Right cardiac atrium (tissue), 5 donors: ENCODE data around the gene MRPS31. TPM values are rescaled to one million over a fixed set of nuclear protein-coding genes. Genes with fewer than 3 reads are reported as not detected.

ENCODE experiments used
- ATAC-seq, 2 donors: fragments of 200-7000 bp; cut with Tn5 transposase; one replicate each; pipeline versions ENCODE4 v1.8.0 to v1.9.1; 2020; ENCODE audit warnings: moderate library complexity in 2 of 2, mild to moderate bottlenecking in 1 of 2
- DNase-seq, 3 donors: peaks; one replicate each; pipeline ENCODE4 v3.0.0-alpha.2; 2020
- H3K27ac ChIP-seq: one replicate; pipeline ENCODE4 v1.5.1; 2013; ENCODE audit warnings: mild to moderate bottlenecking, low read length, control low read depth, moderate library complexity
- H3K27me3 ChIP-seq: one replicate; pipeline ENCODE4 v1.6.1; 2013; ENCODE audit not compliant: control insufficient read depth, insufficient read depth
- H3K4me1 ChIP-seq: one replicate; pipeline ENCODE4 v1.6.1; 2013; ENCODE audit warnings: low read length; ENCODE audit not compliant: control insufficient read depth, insufficient read depth
- H3K4me3 ChIP-seq: one replicate; pipeline ENCODE4 v1.5.1; 2013; ENCODE audit warnings: low read length, control low read depth
- H3K9me3 ChIP-seq: one replicate; pipeline ENCODE4 v1.6.1; 2013; ENCODE audit warnings: low read length; ENCODE audit not compliant: control insufficient read depth
- WGBS: extraction: QIAGEN DNeasy Blood & Tissue Kit; methylation state at CpG from one replicate; pipeline ENCODE4 v1.1.7; 2013; 5-methylcytosine and 5-hydroxymethylcytosine counted together
- intact Hi-C, 4 donors: fragments of 100-400 bp; cut with DNase I; formaldehyde crosslinking; loops; one replicate each; pipeline versions ENCODE4 v1.11.0 to v1.14.0; 2022 to 2023
- polyA plus RNA-seq: library from polyadenylated mRNA; stranded (reverse); fragments of 200-250 nt; gene quantifications from one replicate; pipeline ENCODE4 v1.2.3, GENCODE V29; 2013
- total RNA-seq, 4 donors: library from RNA; stranded (reverse); fragmentation: NEBNext Ultra II Directional; extraction: Animal tissue kit (Norgen Biotek cat#: 25700); gene quantifications; one replicate each; pipeline ENCODE4 v1.2.1, GENCODE V29; 2021
- donor health status: healthy with polysubstance abuse.
- donor health status: DM: no; HTN: yes; CAD: no.
- donor health status: DM: no; HTN: no; CAD: no.
- donor health status: DM: no; HTN: yes; CAD: no; lungs with severe emphysema.
- donor health status: DM: yes; HTN: yes; CAD: no.

The MRPS31 gene
- total and polyA plus RNA-seq, 5 donors: 21.0 to 44.0 (median 24.9) TPM

DNA sequence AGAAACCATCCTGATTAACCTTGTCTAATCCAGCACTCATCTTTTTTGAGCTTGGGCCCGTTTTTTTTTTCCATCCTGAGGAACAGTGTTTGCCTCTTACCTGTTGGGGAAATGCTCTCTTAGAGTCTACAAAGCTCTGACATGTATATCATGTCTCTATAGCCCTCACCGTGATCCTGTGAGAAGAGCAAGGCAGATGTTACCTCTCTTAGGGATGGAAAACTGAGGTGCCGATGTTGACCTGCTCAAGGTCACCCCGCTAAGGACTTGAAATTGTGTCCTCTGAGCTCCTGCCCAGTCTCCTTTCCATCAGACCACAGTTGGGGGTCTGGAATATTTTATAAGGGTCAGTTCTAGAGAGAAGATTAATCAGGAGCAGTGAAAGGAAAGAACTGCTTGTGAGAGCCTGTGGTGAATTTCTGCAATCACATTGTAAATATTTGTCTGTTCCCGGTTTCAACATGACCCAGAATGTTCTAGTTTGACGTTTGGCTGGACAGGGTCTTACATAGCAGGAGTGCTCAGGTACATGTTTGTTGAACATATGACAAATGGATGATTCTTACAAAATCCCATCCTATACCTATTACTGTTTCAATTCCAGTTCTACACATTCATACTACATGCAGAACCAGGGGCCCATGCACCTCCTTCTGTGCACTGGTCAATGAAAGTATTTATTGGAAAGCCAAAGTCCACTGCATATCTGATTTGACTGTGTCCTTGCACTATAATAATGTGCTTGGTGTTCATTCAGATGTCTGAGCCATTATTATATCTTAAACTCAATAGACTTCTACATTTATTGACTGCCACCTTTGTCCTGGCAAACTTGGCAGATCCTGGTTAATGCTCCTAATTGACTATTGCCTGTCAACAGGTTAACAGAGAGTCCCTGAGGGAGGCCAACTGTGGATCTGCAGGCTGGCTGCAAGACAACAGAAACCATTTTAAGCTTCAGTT, 30.5 kb upstream of the MRPS31 start:
- no peak overlapping the region for H3K4me3 ChIP-seq
- no peak for DNase-seq
- H3K9me3 ChIP-seq: no peaks in the 10 kb centered on the region
- 91% methylated on average over 6 of the region's 6 CpGs for WGBS
- intact Hi-C loops: no loop called here
- ATAC-seq: no peak
- no peaks in the 10 kb centered on the region for H3K4me1 ChIP-seq
- no peaks in the 10 kb centered on the region for H3K27me3 ChIP-seq
- H3K27ac ChIP-seq: no peak overlapping the region

DNA sequence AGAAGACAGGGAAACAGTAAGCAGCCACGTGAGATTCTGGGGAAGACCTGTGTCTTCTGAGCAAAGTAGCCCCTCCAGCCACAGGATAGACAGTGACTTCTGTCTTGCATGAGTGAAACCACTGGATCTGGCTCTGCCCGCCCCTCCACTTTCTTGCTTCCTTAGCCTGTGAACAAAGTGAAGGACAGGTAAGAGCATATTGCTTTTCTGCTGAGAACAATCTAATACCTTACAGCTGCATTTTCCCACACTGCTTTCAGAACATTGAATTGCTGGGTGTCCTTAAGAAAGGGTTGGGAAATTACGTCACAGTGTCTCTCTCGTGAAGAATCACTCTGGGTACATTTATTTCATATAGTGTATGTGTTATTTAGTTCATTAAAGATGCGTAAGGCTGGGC, 29.6 kb upstream of the MRPS31 start:
- Histone ChIP-seq H3K27ac (no peak overlapping the region), H3K4me3 (no peak overlapping the region), H3K27me3 (no peaks in the 10 kb centered on the region), H3K4me1 (no peaks in the 10 kb centered on the region), H3K9me3 (no peaks in the 10 kb centered on the region)
- 81% methylated on average over 5 of the region's 5 CpGs for WGBS
- DNase-seq (no peak), ATAC-seq (no peak)
- intact Hi-C loops: no loop called here

DNA sequence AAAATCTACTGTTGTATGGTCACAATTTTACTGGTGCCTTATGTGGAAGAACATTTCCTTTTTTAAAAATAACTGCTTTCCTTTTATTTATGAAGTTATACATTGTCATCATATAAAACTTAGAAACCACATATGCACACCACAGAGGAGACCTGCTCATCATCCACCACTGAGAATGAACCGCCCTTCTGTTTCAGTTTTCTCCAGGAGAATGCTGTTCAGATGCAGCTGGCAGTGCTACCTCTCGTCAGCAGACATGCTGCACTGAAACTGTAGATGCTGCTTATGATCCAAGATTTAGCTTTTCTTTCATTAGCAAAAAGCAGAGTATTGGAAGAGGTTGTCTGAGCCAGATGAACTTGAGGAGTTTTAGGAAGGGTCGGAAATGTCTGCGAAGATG, 28.5 kb upstream of the MRPS31 start:
- WGBS: 95% methylated on average over 4 of the region's 4 CpGs
- ATAC-seq (no peak), DNase-seq (no peak)
- Histone ChIP-seq H3K4me1 (no peaks in the 10 kb centered on the region), H3K4me3 (no peak overlapping the region), H3K9me3 (no peaks in the 10 kb centered on the region), H3K27me3 (no peaks in the 10 kb centered on the region), H3K27ac (no peak overlapping the region)
- intact Hi-C loops: loop anchor here in 1 of 4 donors (10.0 kb wide), 1 partner anchor 265 kb away; the partner anchor contains the start of gene WBP4

DNA sequence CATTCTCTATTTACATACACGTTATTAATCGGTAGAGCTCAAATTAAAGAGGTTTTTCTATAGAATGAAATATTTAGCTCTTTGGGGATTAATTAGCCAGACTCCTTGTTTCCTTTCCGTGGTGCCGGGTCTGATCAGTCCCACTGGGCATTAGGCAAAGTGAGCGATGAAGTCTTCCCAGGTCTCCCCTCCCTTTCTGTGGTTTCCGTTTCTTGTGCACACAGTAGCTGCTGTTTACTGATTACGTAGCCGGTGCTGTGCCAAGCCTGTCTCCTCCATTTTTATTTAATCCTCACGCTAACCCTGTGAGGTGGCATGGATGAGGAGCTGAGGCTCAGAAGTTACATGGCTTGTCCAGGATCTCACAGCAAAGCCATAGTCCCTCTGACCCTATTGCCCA, 27.4 kb upstream of the MRPS31 start:
- intact Hi-C loops: loop anchor here in 1 of 4 donors (10.0 kb wide), 1 partner anchor 266 kb away; the partner anchor contains the start of gene WBP4
- ATAC-seq (no peak), DNase-seq (no peak)
- no peaks in the 10 kb centered on the region for H3K27me3 ChIP-seq
- WGBS: 87% methylated on average over 9 of the region's 9 CpGs
- H3K9me3 ChIP-seq: no peaks in the 10 kb centered on the region
- no peaks in the 10 kb centered on the region for H3K4me1 ChIP-seq
- H3K4me3 ChIP-seq: no peak overlapping the region
- H3K27ac ChIP-seq: no peak overlapping the region

DNA sequence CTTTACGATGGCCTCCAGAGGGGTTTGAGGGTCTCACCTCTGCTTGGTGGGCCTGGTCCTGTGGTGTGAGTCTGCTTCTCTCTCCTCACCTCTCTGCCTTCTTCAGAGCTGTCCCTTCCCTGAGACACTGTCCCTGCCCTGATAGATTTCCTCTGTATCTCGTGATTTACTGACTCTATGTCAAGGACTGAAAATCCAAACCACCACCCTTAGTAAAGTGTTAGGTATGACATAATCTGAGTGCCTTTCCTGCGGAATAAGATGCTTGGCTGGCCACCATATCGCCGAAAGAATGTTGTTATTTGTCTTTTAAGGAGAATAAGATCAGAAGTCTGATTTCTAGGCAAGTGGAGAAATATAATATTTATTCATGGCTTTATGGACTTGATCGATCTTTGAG, 25.7 kb upstream of the MRPS31 start:
- no peak for DNase-seq
- no peak for ATAC-seq
- Histone ChIP-seq H3K27ac (no peak overlapping the region), H3K27me3 (no peaks in the 10 kb centered on the region), H3K4me3 (no peak overlapping the region), H3K4me1 (no peaks in the 10 kb centered on the region), H3K9me3 (no peaks in the 10 kb centered on the region)
- WGBS: 91% methylated on average over 6 of the region's 6 CpGs
- intact Hi-C loops: loop anchor here in 1 of 4 donors (10.0 kb wide), 1 partner anchor 268 kb away; the partner anchor contains the start of gene WBP4

DNA sequence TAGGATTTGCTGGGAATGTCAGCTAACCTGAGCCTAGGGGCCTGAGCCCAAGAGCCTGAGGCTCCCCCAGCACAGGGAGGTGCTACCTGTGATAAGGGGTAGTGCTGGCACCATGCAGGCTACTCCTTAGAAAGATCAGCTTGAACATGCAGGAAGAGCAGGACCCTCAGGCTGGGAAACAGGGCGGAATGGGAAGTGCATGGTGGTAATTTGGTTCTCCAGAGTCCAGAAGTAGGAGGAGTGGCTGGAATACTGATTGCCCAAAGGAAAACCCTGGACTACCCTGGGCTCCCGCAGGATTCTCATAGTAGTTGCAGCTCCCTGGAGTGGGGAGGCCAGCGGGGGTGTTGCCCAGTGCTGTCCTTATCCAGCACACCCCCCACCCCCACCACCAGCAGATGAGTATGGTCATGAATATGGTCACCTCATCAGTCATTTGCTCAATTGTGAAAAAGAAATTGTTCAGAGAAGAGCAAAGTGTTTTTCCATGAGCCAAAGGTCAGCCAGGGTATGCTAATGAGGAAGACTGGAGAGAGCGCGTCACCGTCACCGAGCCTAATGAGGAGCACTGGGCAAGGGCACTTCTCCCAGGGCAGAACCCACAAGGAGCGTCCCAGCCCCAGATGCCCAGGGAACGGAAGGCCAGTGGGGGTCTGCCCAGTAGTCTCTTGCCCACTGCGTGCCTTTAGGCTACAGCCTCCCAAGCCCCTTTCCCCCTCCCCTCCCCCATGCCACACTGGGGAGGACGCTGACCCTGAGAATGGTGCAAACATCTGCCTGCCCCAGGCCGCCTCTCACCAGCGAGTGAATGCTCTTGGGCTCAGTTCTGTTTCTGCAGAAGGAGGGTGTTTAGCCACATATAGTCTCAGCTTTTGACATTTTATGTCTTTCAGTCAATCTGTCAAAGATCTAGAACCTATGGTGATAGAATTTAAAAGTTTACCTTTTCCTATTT, 23.7 kb upstream of the MRPS31 start:
- Histone ChIP-seq H3K27me3 (no peaks in the 10 kb centered on the region), H3K4me1 (no peaks in the 10 kb centered on the region), H3K9me3 (no peaks in the 10 kb centered on the region), H3K4me3 (no peak overlapping the region), H3K27ac (no peak overlapping the region)
- WGBS: 94% methylated on average over 13 of the region's 13 CpGs
- no peak for ATAC-seq
- DNase-seq: no peak
- intact Hi-C loops: loop anchor here in 1 of 4 donors (10.0 kb wide), 1 partner anchor 270 kb away; the partner anchor contains the start of gene WBP4

DNA sequence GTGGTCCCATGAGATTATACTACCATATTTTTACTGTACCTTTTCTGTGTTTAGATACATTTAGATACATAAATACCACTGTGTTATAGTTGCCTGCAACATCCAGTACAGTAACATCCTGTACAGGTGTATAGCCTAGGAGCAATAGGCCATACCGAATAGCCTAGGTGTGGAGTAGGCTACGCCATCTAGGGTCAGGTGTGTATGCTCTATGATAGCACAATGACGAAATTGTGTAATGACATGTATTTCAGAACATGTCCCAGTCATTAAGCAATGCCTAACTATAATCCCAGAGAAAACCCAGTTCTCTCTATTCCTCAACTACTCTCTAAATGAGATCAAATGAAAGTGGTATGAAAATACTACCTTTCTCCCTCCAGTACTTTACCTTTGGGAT, 22.3 kb upstream of the MRPS31 start:
- Histone ChIP-seq H3K9me3 (no peaks in the 10 kb centered on the region), H3K4me1 (no peaks in the 10 kb centered on the region), H3K27me3 (no peaks in the 10 kb centered on the region), H3K27ac (no peak overlapping the region), H3K4me3 (no peak overlapping the region)
- ATAC-seq (no peak), DNase-seq (no peak)
- intact Hi-C loops: loop anchor here in 1 of 4 donors (10.0 kb wide), 1 partner anchor 271 kb away; the partner anchor contains the start of gene WBP4
- 95% methylated on average over 3 of the region's 3 CpGs for WGBS

DNA sequence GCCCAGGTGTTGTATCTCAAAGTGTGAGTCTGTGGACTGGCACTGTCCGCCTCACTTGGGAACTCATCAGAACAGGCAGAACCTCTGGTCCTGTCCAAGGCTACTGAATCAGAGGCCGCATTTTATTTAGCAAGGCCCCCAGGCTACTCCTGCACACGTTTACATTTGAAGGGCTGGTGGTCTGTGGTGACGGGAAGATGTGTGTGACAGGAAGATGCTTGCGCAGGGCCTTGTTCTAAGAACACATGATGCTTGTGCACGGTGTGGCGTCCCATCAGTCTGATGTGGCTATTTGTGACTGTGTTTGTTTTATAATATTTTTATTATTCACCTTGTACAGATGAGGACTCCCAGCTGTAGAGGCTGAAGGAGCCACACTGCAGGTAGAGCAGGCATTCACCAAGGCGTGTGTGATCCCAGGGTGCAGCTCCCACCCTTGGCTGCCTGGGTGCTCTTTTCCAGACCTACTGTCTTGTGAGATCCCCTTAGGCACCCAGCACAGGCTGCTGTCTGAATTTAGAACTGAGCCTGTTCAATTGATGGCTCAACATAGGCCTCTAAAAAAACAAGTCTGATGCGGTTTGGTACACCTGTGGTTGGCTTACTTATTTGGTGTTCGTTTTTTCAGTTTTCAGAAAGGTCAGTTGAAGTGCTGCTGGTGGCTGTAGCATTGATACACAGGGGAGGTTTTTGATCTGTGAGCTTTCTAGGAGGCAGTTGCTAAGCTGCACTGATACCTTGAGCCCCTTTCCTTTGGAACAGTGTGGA, 21.5 kb upstream of the MRPS31 start:
- Histone ChIP-seq H3K27me3 (no peaks in the 10 kb centered on the region), H3K27ac (no peak overlapping the region), H3K4me3 (no peak overlapping the region), H3K4me1 (no peaks in the 10 kb centered on the region), H3K9me3 (no peaks in the 10 kb centered on the region)
- ATAC-seq (no peak), DNase-seq (no peak)
- intact Hi-C loops: loop anchor here in 1 of 4 donors (10.0 kb wide), 1 partner anchor 272 kb away; the partner anchor contains the start of gene WBP4
- WGBS: 91% methylated on average over 10 of the region's 10 CpGs

DNA sequence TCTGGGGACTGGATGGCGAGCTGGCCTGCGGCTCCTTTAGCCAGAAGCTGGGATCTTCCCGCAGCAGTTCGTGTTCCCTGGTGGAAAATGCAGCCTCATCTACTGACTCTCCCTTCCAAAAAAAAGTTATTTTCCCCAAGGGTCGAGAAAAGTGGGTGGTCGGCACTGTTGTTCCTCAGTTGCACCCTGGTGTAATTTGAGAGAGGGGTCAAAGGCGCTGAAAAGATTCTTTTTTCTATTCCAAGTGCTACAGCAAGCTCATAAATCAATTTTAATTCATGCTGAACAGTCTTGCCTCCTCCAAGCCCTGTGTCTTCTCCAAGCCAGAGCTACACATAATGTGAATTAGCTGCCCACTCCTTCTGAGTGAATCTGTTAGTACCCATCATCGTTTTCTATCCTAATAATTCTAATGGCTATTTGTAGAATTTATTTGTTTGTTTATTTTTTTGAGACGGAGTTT, 19.2 kb upstream of the MRPS31 start:
- peaks cover 2% of the 10 kb centered on the region for H3K4me1 ChIP-seq
- H3K9me3 ChIP-seq: no peaks in the 10 kb centered on the region
- no peak for DNase-seq
- WGBS: 25% methylated on average over 9 of the region's 9 CpGs
- peak overlapping the region; percentile 74 for H3K27ac ChIP-seq
- H3K27me3 ChIP-seq: no peaks in the 10 kb centered on the region
- ATAC-seq: no peak
- peak overlapping the region; percentile 66 for H3K4me3 ChIP-seq
- intact Hi-C loops: loop anchor here in 1 of 4 donors (10.0 kb wide), 1 partner anchor 275 kb away; the partner anchor contains the start of gene WBP4
